ENCODE data around the gene TENM4. TPM values are rescaled to one million over a fixed set of nuclear protein-coding genes. Genes with fewer than 3 reads are reported as not detected.

TENM4 gene
- total RNA-seq, 4 donors from 2014 or later: 0.02 to 0.82 (median 0.23) TPM

GRCh38 chr11:79094616-79095015, 346.2 kb downstream of the TENM4 start:
- intact Hi-C loops (cut with DNase I; ENCODE audit: low total_unique reads): no loop called here

GRCh38 chr11:79092791-79093353, 348.0 kb downstream of the TENM4 start:
- intact Hi-C loops (cut with DNase I; ENCODE audit: low total_unique reads): no loop called here
- H3K27me3 ChIP-seq: no peaks in the 10 kb centered on the region
- in situ Hi-C loops (cut with MboI; ENCODE audit: low sequenced_read_pairs in 4 of 4): loop anchor here in 2 of 4 donors (10.0 to 25.0 kb wide), 2 partner anchors 431 to 448 kb away; no protein-coding TSS in a partner anchor
- peaks cover 13 to 19% of the 10 kb centered on the region in 2 donors for H3K4me1 ChIP-seq
- TF ChIP-seq POLR2A (IDR thresholded peaks at IDR 0.05) (no peak), CTCF (IDR thresholded peaks at IDR 0.05 in 4 of 5, conservative IDR thresholded peaks at IDR 0.05 in 1 of 5) (no peak)
- H3K9me3 ChIP-seq: no peaks in the 10 kb centered on the region
- ATAC-seq (peak; percentile 91 to 94), DNase-seq (peak; percentile 56 to 66)
- peak overlapping the region in 3 of 4 donors; percentile 55 to 68 (median 58) for H3K27ac ChIP-seq
- no peaks in the 10 kb centered on the region for H3K36me3 ChIP-seq
- no peak overlapping the region for H3K4me3 ChIP-seq

More at GRCh38 chr11:79094616-79095015, 346.2 kb downstream of the TENM4 start:
- Histone ChIP-seq H3K9me3 (no peaks in the 10 kb centered on the region), H3K27ac (no peak overlapping the region), H3K4me1 (peaks cover 9 to 13% of the 10 kb centered on the region in 2 donors), H3K27me3 (no peaks in the 10 kb centered on the region), H3K4me3 (no peak overlapping the region), H3K36me3 (no peaks in the 10 kb centered on the region)
- no peak for ATAC-seq
- DNase-seq: no peak
- in situ Hi-C loops (cut with MboI; ENCODE audit: low sequenced_read_pairs in 4 of 4): loop anchor here in 2 of 4 donors (10.0 to 25.0 kb wide), 2 partner anchors 432 to 450 kb away; no protein-coding TSS in a partner anchor
- TF ChIP-seq CTCF (IDR thresholded peaks at IDR 0.05 in 4 of 5, conservative IDR thresholded peaks at IDR 0.05 in 1 of 5): no peak
- no peak for TF ChIP-seq POLR2A (IDR thresholded peaks at IDR 0.05)

GRCh38 chr11:79090191-79090705, 350.6 kb downstream of the TENM4 start:
- TF ChIP-seq CTCF (IDR thresholded peaks at IDR 0.05 in 4 of 5, conservative IDR thresholded peaks at IDR 0.05 in 1 of 5) (no peak), POLR2A (IDR thresholded peaks at IDR 0.05) (no peak)

GRCh38 chr11:79089601-79090000, 351.2 kb downstream of the TENM4 start:
- H3K27ac ChIP-seq: no peak overlapping the region
- no peaks in the 10 kb centered on the region for H3K27me3 ChIP-seq
- no peak for DNase-seq
- H3K9me3 ChIP-seq: no peaks in the 10 kb centered on the region
- peaks cover 19 to 28% of the 10 kb centered on the region in 2 donors for H3K4me1 ChIP-seq
- in situ Hi-C loops (cut with MboI; ENCODE audit: low sequenced_read_pairs in 4 of 4) (loop anchor here in 1 of 4 donors (25.0 kb wide), 1 partner anchor 427 kb away; no protein-coding TSS in a partner anchor), intact Hi-C loops (cut with DNase I; ENCODE audit: low total_unique reads) (no loop called here)
- H3K36me3 ChIP-seq: no peaks in the 10 kb centered on the region
- TF ChIP-seq CTCF (IDR thresholded peaks at IDR 0.05 in 4 of 5, conservative IDR thresholded peaks at IDR 0.05 in 1 of 5) (no peak), POLR2A (IDR thresholded peaks at IDR 0.05) (no peak)
- no peak for ATAC-seq
- H3K4me3 ChIP-seq: no peak overlapping the region

More at GRCh38 chr11:79090191-79090705, 350.6 kb downstream of the TENM4 start:
- intact Hi-C loops (cut with DNase I; ENCODE audit: low total_unique reads) (no loop called here), in situ Hi-C loops (cut with MboI; ENCODE audit: low sequenced_read_pairs in 4 of 4) (loop anchor here in 2 of 4 donors (10.0 to 25.0 kb wide), 2 partner anchors 428 to 445 kb away; no protein-coding TSS in a partner anchor)
- no peaks in the 10 kb centered on the region for H3K27me3 ChIP-seq
- no peaks in the 10 kb centered on the region for H3K36me3 ChIP-seq
- DNase-seq: no peak
- peaks cover 19 to 28% of the 10 kb centered on the region in 2 donors for H3K4me1 ChIP-seq
- no peak overlapping the region for H3K4me3 ChIP-seq
- H3K27ac ChIP-seq: no peak overlapping the region
- no peaks in the 10 kb centered on the region for H3K9me3 ChIP-seq
- no peak for ATAC-seq

Measured in gastrocnemius medialis (tissue), 4 donors.